Spleen (tissue), 7 donors: Measurements from ENCODE around the gene PITPNM1.

Experiments
- POLR2A ChIP-seq, 3 donors: fragments of 450-650 bp; IDR thresholded peaks; one replicate each; pipeline ENCODE4 v1.5.1; 2017; ENCODE audit warnings: antibody characterized with exemption in 3 of 3, mild to moderate bottlenecking in 1 of 3
- POLR2AphosphoS5 ChIP-seq, 3 donors: sonication (generic); formaldehyde crosslinking; IDR thresholded peaks; one replicate each; pipeline ENCODE4 v1.5.1; 2017; ENCODE audit warnings: antibody characterized with exemption in 3 of 3
- TF ChIP-seq, protein P1 (sequence below), 11 experiments: fragments of 200-600 bp in 7 of 11; fragments of 450-650 bp in 4 of 11; sonication (generic) in 4 of 11; IDR thresholded peaks in 8 of 11; conservative IDR thresholded peaks in 3 of 11; 1 replicate in 7 of 11; 2 replicates in 4 of 11; pipeline versions ENCODE4 v1.4.0 to v1.8.0; 2016 to 2021; ENCODE audit warnings: antibody characterized with exemption in 11 of 11, inconsistent platforms in 4 of 11, mild to moderate bottlenecking in 1 of 11
- donor health status: DM: no; HTN: no; CAD: no; lungs with moderate emphysema.
- donor health status: DM: no; HTN: no; CAD: no.
- donor health status: DM: no; HTN: no; CAD: no.

DNA sequence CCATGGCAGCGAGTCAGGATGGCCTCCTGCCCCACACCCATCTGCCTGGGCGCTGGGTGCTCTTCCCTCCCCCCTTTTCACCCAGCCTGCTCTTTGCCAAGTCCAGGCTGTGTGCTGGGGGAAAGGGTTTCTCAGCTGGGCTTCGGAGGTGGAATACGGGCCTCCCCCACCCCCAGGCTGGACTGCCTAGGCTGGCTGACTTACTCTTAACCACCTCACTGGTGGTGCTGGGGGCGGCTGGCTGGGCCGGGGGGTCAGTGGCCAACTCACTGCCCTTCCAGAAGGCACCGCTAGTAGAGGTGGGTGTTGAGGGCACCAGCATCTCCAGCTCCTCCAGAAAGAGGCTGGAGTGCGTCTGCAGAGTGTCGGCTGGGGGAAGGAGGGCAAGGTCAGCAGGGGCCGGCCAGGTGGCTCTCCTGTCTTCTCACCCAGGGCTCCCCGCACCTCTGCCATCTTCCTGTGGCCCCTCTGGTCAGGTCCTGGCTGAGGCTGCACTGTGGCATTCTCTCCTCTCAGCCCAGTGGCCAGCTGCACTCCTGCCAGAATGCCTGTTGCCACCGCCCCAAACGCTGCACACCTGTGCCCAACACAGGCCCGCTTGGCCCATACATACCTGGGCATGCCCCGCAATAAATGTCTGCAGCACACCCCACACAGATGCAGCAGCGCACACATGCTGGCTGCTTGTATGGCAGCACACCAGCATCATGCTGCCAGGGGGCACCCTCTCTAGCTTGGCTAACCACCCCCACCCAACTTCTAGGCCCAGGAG lies 9.7 kb downstream of the PITPNM1 start:
- TF ChIP-seq, protein P1, sequence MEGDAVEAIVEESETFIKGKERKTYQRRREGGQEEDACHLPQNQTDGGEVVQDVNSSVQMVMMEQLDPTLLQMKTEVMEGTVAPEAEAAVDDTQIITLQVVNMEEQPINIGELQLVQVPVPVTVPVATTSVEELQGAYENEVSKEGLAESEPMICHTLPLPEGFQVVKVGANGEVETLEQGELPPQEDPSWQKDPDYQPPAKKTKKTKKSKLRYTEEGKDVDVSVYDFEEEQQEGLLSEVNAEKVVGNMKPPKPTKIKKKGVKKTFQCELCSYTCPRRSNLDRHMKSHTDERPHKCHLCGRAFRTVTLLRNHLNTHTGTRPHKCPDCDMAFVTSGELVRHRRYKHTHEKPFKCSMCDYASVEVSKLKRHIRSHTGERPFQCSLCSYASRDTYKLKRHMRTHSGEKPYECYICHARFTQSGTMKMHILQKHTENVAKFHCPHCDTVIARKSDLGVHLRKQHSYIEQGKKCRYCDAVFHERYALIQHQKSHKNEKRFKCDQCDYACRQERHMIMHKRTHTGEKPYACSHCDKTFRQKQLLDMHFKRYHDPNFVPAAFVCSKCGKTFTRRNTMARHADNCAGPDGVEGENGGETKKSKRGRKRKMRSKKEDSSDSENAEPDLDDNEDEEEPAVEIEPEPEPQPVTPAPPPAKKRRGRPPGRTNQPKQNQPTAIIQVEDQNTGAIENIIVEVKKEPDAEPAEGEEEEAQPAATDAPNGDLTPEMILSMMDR (IDR thresholded peaks at IDR 0.05 in 8 of 11, conservative IDR thresholded peaks at IDR 0.05 in 3 of 11) = no peak
- TF ChIP-seq POLR2A (IDR thresholded peaks at IDR 0.05) (no peak), POLR2AphosphoS5 (IDR thresholded peaks at IDR 0.05) (peak in 2 of 3 donors; percentile 21 to 42)
